ENCODE data around the gene STK39.

GRCh38 chr2:167992278-167992677 lies 255.1 kb downstream of the STK39 start:
- TF ChIP-seq CTCF (conservative IDR thresholded peaks at IDR 0.05 in 1 of 2, IDR thresholded peaks at IDR 0.05 in 1 of 2; ENCODE audit: low read depth in 1 of 2, low read length in 2 of 2), result no peak
- TF ChIP-seq EZH2 (IDR thresholded peaks at IDR 0.05; ENCODE audit: low read length, missing control alignments), result no peak

All from fibroblast of lung (primary cell).